GM10248 (cell line): ENCODE results near the gene TRAPPC12.

Source experiments
- CTCF ChIA-PET: fragments of 300-600 bp; sonication (Branson Sonifier 250); formaldehyde crosslinking; extraction: SDS; loops from one replicate; lab custom pipeline; 2021; ENCODE audit warnings: antibody characterized with exemption; lab: Yijun Ruan, JAX
- POLR2A ChIA-PET: fragments of 350-650 bp; sonication (Branson Sonifier 250); formaldehyde crosslinking; extraction: SDS; loops from one replicate; lab custom pipeline; 2020; ENCODE audit warnings: antibody characterized with exemption; lab: Yijun Ruan, JAX
- DNase-seq: peaks from one replicate; pipeline ENCODE4 v3.0.0; 2012; ENCODE audit errors: extremely low spot score
- TF ChIP-seq, protein P1 (sequence below): IDR thresholded peaks from 2 replicates; pipeline ENCODE4 v1.5.1; 2012; ENCODE audit warnings: mild to moderate bottlenecking, low read depth; ENCODE audit errors: extremely low read depth, missing control alignments, control extremely low read depth

TRAPPC12 gene

DNA sequence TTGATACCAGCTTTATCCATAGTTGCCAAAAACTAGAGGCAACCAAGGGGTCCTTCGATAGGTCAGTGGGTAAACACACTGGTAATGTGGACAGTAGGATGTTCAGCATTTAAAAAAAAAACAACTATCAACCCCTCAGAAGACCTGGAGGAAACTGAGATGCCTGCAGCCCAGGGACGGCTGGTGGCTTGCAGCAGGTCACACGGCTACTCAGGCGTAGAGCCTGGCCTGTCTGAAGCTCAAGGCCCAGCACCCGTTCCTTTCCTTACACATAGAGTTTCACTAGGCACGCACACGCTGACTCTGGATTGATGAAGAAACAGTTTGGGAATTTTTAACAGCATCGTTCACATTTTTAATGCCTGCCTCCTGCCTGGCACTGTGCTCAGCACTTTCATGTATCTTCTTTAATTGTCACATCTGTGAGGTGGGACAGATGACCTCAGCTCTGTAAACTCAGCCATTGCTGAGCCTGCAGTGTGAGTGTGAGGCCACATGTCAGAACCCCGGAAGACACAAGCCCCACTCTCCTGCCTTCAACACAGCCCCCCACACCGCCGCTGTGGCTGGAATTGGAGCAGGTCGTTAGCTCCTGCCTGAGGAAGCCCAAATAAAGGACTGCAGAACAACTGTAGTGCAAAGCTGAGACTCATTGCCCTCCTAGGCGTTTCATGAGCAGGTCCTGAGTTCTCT, 40.7 kb downstream of the TRAPPC12 start:
- ChIA-PET CTCF (interaction anchor here (0.9 to 1.2 kb wide), 4 partner anchors 10 to 49 kb away, joined by 3 to 4 read pairs (median 4); no protein-coding TSS in a partner anchor), POLR2A (no interaction called here)
- TF ChIP-seq, protein P1, sequence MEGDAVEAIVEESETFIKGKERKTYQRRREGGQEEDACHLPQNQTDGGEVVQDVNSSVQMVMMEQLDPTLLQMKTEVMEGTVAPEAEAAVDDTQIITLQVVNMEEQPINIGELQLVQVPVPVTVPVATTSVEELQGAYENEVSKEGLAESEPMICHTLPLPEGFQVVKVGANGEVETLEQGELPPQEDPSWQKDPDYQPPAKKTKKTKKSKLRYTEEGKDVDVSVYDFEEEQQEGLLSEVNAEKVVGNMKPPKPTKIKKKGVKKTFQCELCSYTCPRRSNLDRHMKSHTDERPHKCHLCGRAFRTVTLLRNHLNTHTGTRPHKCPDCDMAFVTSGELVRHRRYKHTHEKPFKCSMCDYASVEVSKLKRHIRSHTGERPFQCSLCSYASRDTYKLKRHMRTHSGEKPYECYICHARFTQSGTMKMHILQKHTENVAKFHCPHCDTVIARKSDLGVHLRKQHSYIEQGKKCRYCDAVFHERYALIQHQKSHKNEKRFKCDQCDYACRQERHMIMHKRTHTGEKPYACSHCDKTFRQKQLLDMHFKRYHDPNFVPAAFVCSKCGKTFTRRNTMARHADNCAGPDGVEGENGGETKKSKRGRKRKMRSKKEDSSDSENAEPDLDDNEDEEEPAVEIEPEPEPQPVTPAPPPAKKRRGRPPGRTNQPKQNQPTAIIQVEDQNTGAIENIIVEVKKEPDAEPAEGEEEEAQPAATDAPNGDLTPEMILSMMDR = no peak
- no peak for DNase-seq

DNA sequence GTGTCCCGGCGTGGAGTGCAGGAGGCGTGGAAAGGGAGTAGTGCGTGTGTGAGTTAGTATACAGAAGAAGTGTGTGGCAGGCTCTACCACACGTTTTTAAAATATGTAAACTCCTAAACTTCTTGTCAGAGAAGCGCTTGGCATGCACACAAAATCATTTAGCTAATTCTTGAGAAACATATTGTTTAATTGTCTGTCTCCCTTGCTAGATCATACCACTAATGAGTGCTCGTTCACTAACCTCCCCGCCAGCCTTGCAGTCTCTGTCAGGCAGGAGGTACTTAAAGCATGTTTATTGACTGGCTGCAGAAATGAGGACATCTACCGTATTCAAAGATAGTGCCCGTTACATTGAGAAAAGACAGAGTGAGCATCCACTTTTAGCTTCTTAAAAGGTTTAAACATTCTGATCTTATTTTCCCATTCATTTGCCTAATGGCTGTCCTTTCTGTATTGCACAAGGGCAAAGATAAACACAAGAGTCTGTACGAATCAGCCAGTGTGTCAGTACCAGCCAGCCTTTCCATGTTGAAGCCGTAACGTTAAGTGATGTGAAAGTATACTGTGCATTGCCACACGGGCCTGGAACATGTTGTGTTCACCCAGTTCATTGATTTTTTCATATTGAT, 41.4 kb downstream of the TRAPPC12 start:
- ChIA-PET CTCF (interaction anchor here (1.0 to 1.5 kb wide), 4 partner anchors 13 to 73 kb away, joined by 3 to 4 read pairs (median 3); no protein-coding TSS in a partner anchor), POLR2A (no interaction called here)
- TF ChIP-seq, protein P1 = no peak
- no peak for DNase-seq

- ChIA-PET POLR2A (no interaction called here), CTCF (interaction anchor here (1.5 to 10.9 kb wide), 3 partner anchors 8 to 72 kb away, joined by 3 to 103 read pairs (median 40); no protein-coding TSS in a partner anchor)
- TF ChIP-seq, protein P1 = no peak
- no peak for DNase-seq
Observed at GRCh38 chr2:3421580-3421979, 42.1 kb downstream of the TRAPPC12 start.

DNA sequence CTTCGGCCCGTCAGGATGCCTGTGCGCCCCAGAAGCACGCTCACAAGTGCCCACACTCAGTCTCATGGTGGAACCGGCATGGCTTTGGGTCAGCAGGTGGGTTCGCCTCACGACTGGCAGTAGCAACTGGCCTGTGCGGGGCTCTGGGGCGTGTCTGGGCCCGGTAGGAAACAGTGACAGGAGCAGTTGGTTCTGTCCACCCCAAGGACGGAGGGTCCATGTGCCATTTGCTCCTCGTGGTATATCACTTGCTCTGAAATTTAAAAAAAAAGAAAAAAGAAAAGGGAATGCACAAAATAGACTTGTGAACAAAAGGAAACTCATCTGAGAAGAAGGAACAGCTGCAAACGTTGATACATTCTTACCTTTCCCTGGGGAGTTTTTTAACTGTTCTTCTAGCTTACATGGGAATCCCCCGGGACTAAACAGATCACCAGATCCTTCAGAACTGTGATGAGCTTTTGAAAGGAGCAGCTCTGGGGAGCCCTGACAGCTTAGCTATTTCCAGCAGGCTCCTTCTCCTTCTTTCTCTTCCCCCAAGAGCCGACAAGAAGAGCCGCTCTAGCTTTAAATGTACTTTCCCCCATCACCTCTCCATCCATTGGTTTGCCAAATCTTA, 42.8 kb downstream of the TRAPPC12 start:
- ChIA-PET CTCF (interaction anchor here (0.8 to 10.9 kb wide), 19 partner anchors 9 to 236 kb away, joined by 3 to 103 read pairs (median 5); partner anchors contain the start of gene ALLC), POLR2A (no interaction called here)
- TF ChIP-seq, protein P1 = no peak
- DNase-seq = peak; percentile 63

DNA sequence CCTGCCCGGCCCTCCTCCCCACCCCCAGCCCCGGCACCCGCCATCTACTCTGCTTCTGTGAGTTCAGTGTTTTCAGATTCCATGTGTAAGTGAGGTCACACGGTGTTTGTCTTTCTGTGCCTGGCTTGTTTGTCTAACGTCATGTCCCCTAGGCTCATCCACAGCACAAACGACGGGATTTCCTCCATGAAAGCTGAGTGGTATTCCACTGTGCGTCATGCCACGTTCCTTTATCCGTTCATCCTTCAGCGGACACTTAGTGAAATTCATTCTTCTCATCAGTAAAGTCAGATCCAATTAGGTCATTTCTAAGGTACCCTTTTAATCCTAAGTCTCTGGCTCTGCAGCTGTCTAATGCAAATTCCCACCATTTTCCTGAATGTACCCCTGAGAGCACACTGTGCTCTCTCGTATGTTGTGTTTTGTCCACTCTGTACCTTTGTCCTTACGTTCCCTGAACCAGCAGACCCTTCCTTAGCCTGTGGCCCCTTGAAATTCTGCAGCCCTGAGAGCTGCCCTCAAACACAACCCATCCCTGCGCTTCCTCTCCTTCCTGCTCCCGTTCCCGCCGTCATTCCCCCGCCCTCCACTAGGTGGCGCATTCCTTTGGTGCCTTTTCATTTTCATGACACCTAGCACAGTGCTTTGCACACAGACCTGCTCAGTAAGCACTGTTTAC, 44.1 kb downstream of the TRAPPC12 start:
- CTCF ChIA-PET = interaction anchor here (0.7 to 10.9 kb wide), 35 partner anchors 8 to 521 kb away, joined by 3 to 103 read pairs (median 4); partner anchors contain the start of genes ALLC, EIPR1 and RNASEH1
- peak; percentile 69 for DNase-seq
- POLR2A ChIA-PET = no interaction called here
- TF ChIP-seq, protein P1 = peak; percentile 80
